DOHH2 (cell line): ENCODE data around the gene MED27.

Experiments used
- H3F3A ChIP-seq: fragments of 200-600 bp; sonication (generic), shearing (Covaris generic); 2 replicates; pipeline ENCODE4 v1.6.0; 2016; ENCODE audit warnings: antibody characterized with exemption, mild to moderate bottlenecking; ENCODE audit not compliant: control insufficient read depth, insufficient read depth
- H3K27ac ChIP-seq: fragments of 200-600 bp; sonication (generic); 2 replicates; pipeline ENCODE4 v1.5.1; 2014; ENCODE audit warnings: low read depth, mild to moderate bottlenecking, low read length, moderate library complexity
- H3K27me3 ChIP-seq: fragments of 200-600 bp; sonication (generic); 2 replicates; pipeline ENCODE4 v1.6.1; 2014; ENCODE audit warnings: mild to moderate bottlenecking, low read length, mixed read lengths; ENCODE audit not compliant: control insufficient read depth
- H3K36me3 ChIP-seq: fragments of 200-600 bp; sonication (generic); 2 replicates; pipeline ENCODE4 v1.6.1; 2014; ENCODE audit warnings: mild to moderate bottlenecking, low read length, moderate library complexity, mixed read lengths; ENCODE audit not compliant: control insufficient read depth
- H3K4me1 ChIP-seq: fragments of 200-600 bp; sonication (generic); 2 replicates; pipeline ENCODE4 v1.6.1; 2014; ENCODE audit warnings: mild to moderate bottlenecking, low read length, mixed read lengths; ENCODE audit not compliant: control insufficient read depth
- H3K4me2 ChIP-seq: fragments of 200-600 bp; sonication (generic); 2 replicates; pipeline ENCODE4 v1.6.0; 2014; ENCODE audit warnings: mild to moderate bottlenecking, low read length, moderate library complexity
- H3K4me3 ChIP-seq: fragments of 200-600 bp; sonication (generic); 2 replicates; pipeline ENCODE4 v1.5.1; 2014; ENCODE audit warnings: mild to moderate bottlenecking, low read length, mixed read lengths
- H3K79me2 ChIP-seq: fragments of 200-600 bp; sonication (generic); 2 replicates; pipeline ENCODE4 v1.6.1; 2014; ENCODE audit warnings: mild to moderate bottlenecking, low read length, mixed read lengths; ENCODE audit not compliant: control insufficient read depth
- H3K9me2 ChIP-seq: fragments of 200-600 bp; sonication (generic); replicated peaks from 2 replicates; pipeline ENCODE4 v1.6.1; 2014; ENCODE audit warnings: mild to moderate bottlenecking, low read length, mixed read lengths; ENCODE audit not compliant: control insufficient read depth
- H3K9me3 ChIP-seq: fragments of 200-600 bp; sonication (generic); 2 replicates; pipeline ENCODE4 v1.6.1; 2014; ENCODE audit warnings: antibody characterized with exemption, low read length, mixed read lengths; ENCODE audit not compliant: control insufficient read depth, insufficient read depth
- H4K20me1 ChIP-seq: fragments of 200-600 bp; sonication (generic); 2 replicates; pipeline ENCODE4 v1.6.0; 2014; ENCODE audit warnings: low read depth, mild to moderate bottlenecking, antibody characterized with exemption, low read length, moderate library complexity; ENCODE audit not compliant: control insufficient read depth, insufficient read depth
- EZH2phosphoT487 ChIP-seq: fragments of 200-600 bp; sonication (generic); IDR thresholded peaks from 2 replicates; pipeline ENCODE4 v1.6.1; 2017; ENCODE audit warnings: borderline replicate concordance, mild to moderate bottlenecking, antibody characterized with exemption, low read length, moderate library complexity, mixed read lengths
- TF ChIP-seq, protein P1 (sequence below): fragments of 200-600 bp; sonication (generic); IDR thresholded peaks from one replicate; pipeline ENCODE4 v1.5.1; 2014; ENCODE audit warnings: antibody characterized with exemption, mild to moderate bottlenecking, low read depth, low read length; ENCODE audit not compliant: poor library complexity, severe bottlenecking

MED27 gene

DNA sequence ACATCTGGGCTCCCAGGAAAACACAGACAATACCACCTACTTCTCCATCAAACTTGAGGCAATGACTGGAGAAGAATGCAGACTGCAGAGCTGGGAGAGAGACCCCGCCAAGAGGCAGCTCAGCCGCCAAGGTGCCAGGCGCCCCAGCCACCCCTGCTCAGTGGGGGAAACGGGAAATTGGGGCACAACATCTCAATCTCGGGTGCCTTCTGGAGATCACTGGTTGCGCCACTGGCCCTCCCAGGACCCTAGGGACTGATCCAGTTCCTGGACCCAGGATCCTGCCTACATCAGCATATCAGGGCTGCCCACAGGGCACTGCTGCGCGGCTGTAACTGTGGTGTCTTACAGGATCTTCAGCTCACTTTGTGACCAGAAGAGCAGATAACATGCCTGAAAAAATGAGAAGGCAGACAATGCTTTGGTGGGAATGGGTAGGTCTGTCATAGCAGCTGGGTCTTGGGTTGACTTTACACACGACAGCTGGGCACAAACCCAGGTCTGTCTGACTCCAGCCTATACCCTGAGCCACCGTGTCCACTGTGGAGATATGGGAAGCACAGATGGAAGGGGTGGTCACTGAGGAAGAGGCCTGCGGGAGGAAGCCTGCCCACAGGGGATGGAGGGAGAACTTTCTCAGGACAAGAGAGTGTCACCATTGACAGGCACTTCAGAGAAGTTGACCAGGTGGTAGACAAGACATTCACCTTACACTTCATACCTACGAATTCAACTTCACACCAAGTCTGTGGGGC is 204.6 kb downstream of the MED27 start:
- H3K27ac ChIP-seq: no peak overlapping the region
- no peaks in the 10 kb centered on the region for H3K9me3 ChIP-seq
- no peaks in the 10 kb centered on the region for H3K9me2 ChIP-seq
- no peaks in the 10 kb centered on the region for H3F3A ChIP-seq
- H4K20me1 ChIP-seq: no peaks in the 10 kb centered on the region
- no peaks in the 10 kb centered on the region for H3K4me1 ChIP-seq
- H3K36me3 ChIP-seq: no peaks in the 10 kb centered on the region
- H3K4me2 ChIP-seq: no peak overlapping the region
- H3K79me2 ChIP-seq: no peaks in the 10 kb centered on the region
- H3K27me3 ChIP-seq: no peaks in the 10 kb centered on the region
- H3K4me3 ChIP-seq: no peak overlapping the region
- TF ChIP-seq EZH2phosphoT487: no peak
- TF ChIP-seq, protein P1, sequence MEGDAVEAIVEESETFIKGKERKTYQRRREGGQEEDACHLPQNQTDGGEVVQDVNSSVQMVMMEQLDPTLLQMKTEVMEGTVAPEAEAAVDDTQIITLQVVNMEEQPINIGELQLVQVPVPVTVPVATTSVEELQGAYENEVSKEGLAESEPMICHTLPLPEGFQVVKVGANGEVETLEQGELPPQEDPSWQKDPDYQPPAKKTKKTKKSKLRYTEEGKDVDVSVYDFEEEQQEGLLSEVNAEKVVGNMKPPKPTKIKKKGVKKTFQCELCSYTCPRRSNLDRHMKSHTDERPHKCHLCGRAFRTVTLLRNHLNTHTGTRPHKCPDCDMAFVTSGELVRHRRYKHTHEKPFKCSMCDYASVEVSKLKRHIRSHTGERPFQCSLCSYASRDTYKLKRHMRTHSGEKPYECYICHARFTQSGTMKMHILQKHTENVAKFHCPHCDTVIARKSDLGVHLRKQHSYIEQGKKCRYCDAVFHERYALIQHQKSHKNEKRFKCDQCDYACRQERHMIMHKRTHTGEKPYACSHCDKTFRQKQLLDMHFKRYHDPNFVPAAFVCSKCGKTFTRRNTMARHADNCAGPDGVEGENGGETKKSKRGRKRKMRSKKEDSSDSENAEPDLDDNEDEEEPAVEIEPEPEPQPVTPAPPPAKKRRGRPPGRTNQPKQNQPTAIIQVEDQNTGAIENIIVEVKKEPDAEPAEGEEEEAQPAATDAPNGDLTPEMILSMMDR: no peak

DNA sequence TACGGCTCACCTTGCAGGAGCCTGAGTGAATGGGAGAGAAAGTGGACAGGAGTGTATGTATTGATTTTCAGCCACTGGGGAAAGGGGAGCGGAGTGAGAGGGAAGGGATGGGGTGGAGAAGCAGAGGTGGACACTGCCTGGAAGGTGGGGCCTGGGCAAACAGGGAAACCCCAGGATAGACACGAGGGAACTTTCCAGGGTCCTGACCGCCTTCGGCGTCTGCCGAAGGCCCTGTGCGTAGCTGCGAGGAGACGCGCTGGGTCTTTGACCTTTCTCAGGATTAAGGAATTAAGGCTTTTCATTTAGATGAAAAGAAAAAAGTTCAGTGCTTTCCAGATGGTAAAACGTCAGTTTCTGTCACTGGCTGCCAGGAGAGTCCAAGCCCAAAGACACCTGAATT is 205.2 kb downstream of the MED27 start:
- Histone ChIP-seq H3F3A (no peaks in the 10 kb centered on the region), H3K9me3 (no peaks in the 10 kb centered on the region), H3K9me2 (no peaks in the 10 kb centered on the region), H3K4me3 (no peak overlapping the region), H3K4me1 (no peaks in the 10 kb centered on the region), H3K4me2 (no peak overlapping the region), H3K36me3 (no peaks in the 10 kb centered on the region), H3K79me2 (no peaks in the 10 kb centered on the region), H3K27me3 (no peaks in the 10 kb centered on the region), H4K20me1 (no peaks in the 10 kb centered on the region), H3K27ac (no peak overlapping the region)
- TF ChIP-seq, protein P1: no peak
- no peak for TF ChIP-seq EZH2phosphoT487

DNA sequence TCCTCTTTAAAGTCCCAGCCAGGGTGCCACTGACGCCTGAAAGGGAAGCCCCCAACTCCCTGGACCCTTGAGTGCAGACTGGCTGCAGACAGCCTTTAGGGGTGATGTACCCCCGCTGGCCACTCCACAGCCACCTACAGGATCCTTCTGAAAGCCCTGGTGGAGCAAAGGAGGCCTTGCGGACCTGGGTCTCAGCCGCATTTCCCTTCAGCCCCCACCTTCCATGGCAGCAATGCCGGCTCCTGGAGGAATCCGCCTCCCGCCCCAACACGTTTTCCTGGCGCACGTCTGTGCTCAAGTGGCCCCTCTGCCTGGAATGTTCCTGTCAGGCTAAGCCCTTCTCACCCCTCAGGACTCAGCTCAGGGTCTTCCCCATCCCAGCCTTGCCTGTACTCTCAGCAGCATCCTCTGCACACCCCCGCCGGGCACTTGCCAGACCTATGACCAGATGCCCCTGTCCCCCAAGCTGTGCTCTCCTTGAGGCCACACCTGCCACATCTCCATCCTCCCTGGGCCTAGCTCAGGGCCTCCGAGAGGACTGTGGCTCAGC is 205.7 kb downstream of the MED27 start:
- Histone ChIP-seq H3K27me3 (no peaks in the 10 kb centered on the region), H4K20me1 (no peaks in the 10 kb centered on the region), H3K4me1 (no peaks in the 10 kb centered on the region), H3K27ac (no peak overlapping the region), H3K9me2 (no peaks in the 10 kb centered on the region), H3K4me3 (no peak overlapping the region), H3K36me3 (no peaks in the 10 kb centered on the region), H3K9me3 (no peaks in the 10 kb centered on the region), H3K4me2 (no peak overlapping the region), H3K79me2 (no peaks in the 10 kb centered on the region), H3F3A (no peaks in the 10 kb centered on the region)
- TF ChIP-seq, protein P1: no peak
- TF ChIP-seq EZH2phosphoT487: no peak
